HepG2 (cell line): Measurements from ENCODE around the gene TUBB4B. TPM values are rescaled to one million over a fixed set of nuclear protein-coding genes. Genes with fewer than 3 reads are reported as not detected.
A peak's percentile ranks its signal among the peaks of the same experiment; 100 is the strongest.

Experiments used
- FOXA3 ChIP-seq: IDR thresholded peaks from 2 replicates; pipeline ENCODE4 v1.6.1; 2016; ENCODE audit warnings: missing genetic modification reagents, missing compliant biosample characterization
- HES4 ChIP-seq: sonication (generic); formaldehyde crosslinking; IDR thresholded peaks from 2 replicates; pipeline ENCODE4 v1.9.0; 2021; ENCODE audit warnings: mild to moderate bottlenecking, missing genetic modification reagents, borderline replicate concordance
- KLF11 ChIP-seq: IDR thresholded peaks from 2 replicates; pipeline ENCODE4 v1.6.1; 2016; ENCODE audit warnings: missing compliant biosample characterization
- MATR3 ChIP-seq: sonication (generic); formaldehyde crosslinking; IDR thresholded peaks from 2 replicates; pipeline ENCODE4 v1.4.0; 2020; ENCODE audit warnings: missing genetic modification reagents
- SAP130 ChIP-seq: IDR thresholded peaks from 2 replicates; pipeline ENCODE4 v1.6.1; 2016; ENCODE audit warnings: low read depth
- SP1 ChIP-seq, 2 experiments: fragments of 450-650 bp in 1 of 2; sonication (generic) in 1 of 2; formaldehyde crosslinking in 1 of 2; IDR thresholded peaks; 2 replicates each; pipeline versions ENCODE4 v1.4.0 to v1.6.1; 2016 to 2020; ENCODE audit warnings: missing genetic modification reagents in 1 of 2
- TBP ChIP-seq: sonication (generic); formaldehyde crosslinking; IDR thresholded peaks from 2 replicates; pipeline ENCODE4 v1.5.0; 2020; ENCODE audit warnings: missing genetic modification reagents
- ZBTB7A ChIP-seq: sonication (generic); formaldehyde crosslinking; IDR thresholded peaks from 2 replicates; pipeline ENCODE4 v1.8.0; 2022; ENCODE audit warnings: mild to moderate bottlenecking, missing genetic modification reagents
- ZC3H4 ChIP-seq: sonication (generic); formaldehyde crosslinking; IDR thresholded peaks from 2 replicates; pipeline ENCODE4 v1.4.0; 2020; ENCODE audit warnings: missing genetic modification reagents, borderline replicate concordance
- ZFY ChIP-seq: sonication (generic); formaldehyde crosslinking; IDR thresholded peaks from 2 replicates; pipeline ENCODE4 v1.4.0; 2020; ENCODE audit warnings: missing genetic modification reagents
- ZNF362 ChIP-seq: sonication (generic); formaldehyde crosslinking; IDR thresholded peaks from 2 replicates; pipeline ENCODE4 v1.4.0; 2020; ENCODE audit warnings: missing genetic modification reagents, mild to moderate bottlenecking, borderline replicate concordance
- ZNF563 ChIP-seq: sonication (generic); formaldehyde crosslinking; IDR thresholded peaks from 2 replicates; pipeline ENCODE4 v1.8.0; 2022; ENCODE audit warnings: mild to moderate bottlenecking, moderate library complexity, missing genetic modification reagents
- ZNF781 ChIP-seq: sonication (generic); formaldehyde crosslinking; IDR thresholded peaks from 2 replicates; pipeline ENCODE4 v1.5.1; 2020; ENCODE audit warnings: borderline replicate concordance, mild to moderate bottlenecking, missing genetic modification reagents; ENCODE audit errors: not compliant biosample characterization
- ZSCAN22 ChIP-seq: sonication (generic); formaldehyde crosslinking; IDR thresholded peaks from 2 replicates; pipeline ENCODE4 v1.4.0; 2020; ENCODE audit warnings: mild to moderate bottlenecking, missing genetic modification reagents
- polyA plus RNA-seq, 8 experiments: library from polyadenylated mRNA; depleted of rRNA in 3 of 8; stranded (reverse) in 7 of 8; unstranded in 1 of 8; fragments of >200 nt; fragmentation: Illumina TruSeq in 4 of 8; extraction: Trizol in 4 of 8; gene quantifications; 2 replicates each; pipeline versions ENCODE4 v1.2.1 to v1.2.3, GENCODE V29; 2011 to 2016; ENCODE audit warnings: low read depth in 4 of 8, missing spikeins in 1 of 8, mixed read lengths in 1 of 8; ENCODE audit not compliant: insufficient read depth in 1 of 8
- total RNA-seq, 5 experiments: library from RNA; depleted of rRNA; stranded (reverse); fragments of >200 nt; fragmentation: Illumina TruSeq; extraction: Trizol; gene quantifications; 2 replicates each; pipeline ENCODE4 v1.2.3, GENCODE V29; 2016; ENCODE audit warnings: low read depth in 1 of 5
- TF ChIP-seq, protein P1 (sequence below): sonication (generic); formaldehyde crosslinking; IDR thresholded peaks from 2 replicates; pipeline ENCODE4 v1.4.0; 2020; ENCODE audit warnings: mild to moderate bottlenecking, missing genetic modification reagents
- TF ChIP-seq, protein P2 (sequence below): IDR thresholded peaks from 2 replicates; pipeline ENCODE4 v1.6.1; 2016
- TF ChIP-seq, protein P3 (sequence below): sonication (generic); formaldehyde crosslinking; conservative IDR thresholded peaks from 2 replicates; pipeline ENCODE4 v1.8.0; 2022; ENCODE audit warnings: low read depth, missing genetic modification reagents

The TUBB4B gene
- total and polyA plus RNA-seq, 2 of the 13 experiments (the other 11 are each of a cell fraction or from before 2014, with no cell fraction given), result 182 to 412 TPM

DNA sequence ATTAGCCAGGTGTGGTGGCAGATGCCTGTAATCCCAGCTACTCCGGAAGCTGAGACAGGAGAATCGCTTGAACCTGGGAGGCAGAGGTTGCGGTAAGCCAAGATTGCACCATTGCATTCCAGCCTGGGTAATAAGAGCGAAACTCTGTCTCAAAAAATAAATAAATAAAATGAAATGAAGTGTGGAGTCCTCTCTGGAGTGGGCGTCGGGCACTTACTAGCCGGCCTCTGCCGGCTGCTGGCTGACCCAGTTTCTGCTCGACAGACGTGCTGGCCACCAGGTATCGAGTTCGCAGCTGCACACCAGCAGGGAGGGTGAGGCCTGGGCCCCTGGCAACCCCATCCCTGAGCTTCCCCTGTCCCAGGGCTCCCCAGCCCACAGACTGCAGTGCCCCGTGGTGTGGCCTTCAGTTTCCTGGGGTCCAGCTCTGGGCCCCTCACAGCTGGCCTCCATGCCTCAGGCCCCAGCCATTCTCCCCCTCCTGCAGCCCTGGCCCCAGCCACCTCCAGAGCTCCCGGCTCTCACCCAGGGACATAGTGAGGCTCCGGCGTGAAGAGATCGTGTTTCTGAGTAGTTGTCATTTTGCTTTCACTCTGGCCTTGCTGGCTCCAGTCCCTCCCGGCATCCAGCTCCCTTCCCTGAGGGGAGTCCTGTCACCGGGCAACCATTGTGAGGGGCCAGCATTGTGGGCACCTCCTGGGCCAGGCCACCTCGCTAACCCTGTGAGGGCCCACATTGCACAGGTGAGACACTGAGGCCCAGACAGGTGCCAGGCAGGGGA is 6.2 kb downstream of the TUBB4B start (continued):
- TF ChIP-seq, protein P1, sequence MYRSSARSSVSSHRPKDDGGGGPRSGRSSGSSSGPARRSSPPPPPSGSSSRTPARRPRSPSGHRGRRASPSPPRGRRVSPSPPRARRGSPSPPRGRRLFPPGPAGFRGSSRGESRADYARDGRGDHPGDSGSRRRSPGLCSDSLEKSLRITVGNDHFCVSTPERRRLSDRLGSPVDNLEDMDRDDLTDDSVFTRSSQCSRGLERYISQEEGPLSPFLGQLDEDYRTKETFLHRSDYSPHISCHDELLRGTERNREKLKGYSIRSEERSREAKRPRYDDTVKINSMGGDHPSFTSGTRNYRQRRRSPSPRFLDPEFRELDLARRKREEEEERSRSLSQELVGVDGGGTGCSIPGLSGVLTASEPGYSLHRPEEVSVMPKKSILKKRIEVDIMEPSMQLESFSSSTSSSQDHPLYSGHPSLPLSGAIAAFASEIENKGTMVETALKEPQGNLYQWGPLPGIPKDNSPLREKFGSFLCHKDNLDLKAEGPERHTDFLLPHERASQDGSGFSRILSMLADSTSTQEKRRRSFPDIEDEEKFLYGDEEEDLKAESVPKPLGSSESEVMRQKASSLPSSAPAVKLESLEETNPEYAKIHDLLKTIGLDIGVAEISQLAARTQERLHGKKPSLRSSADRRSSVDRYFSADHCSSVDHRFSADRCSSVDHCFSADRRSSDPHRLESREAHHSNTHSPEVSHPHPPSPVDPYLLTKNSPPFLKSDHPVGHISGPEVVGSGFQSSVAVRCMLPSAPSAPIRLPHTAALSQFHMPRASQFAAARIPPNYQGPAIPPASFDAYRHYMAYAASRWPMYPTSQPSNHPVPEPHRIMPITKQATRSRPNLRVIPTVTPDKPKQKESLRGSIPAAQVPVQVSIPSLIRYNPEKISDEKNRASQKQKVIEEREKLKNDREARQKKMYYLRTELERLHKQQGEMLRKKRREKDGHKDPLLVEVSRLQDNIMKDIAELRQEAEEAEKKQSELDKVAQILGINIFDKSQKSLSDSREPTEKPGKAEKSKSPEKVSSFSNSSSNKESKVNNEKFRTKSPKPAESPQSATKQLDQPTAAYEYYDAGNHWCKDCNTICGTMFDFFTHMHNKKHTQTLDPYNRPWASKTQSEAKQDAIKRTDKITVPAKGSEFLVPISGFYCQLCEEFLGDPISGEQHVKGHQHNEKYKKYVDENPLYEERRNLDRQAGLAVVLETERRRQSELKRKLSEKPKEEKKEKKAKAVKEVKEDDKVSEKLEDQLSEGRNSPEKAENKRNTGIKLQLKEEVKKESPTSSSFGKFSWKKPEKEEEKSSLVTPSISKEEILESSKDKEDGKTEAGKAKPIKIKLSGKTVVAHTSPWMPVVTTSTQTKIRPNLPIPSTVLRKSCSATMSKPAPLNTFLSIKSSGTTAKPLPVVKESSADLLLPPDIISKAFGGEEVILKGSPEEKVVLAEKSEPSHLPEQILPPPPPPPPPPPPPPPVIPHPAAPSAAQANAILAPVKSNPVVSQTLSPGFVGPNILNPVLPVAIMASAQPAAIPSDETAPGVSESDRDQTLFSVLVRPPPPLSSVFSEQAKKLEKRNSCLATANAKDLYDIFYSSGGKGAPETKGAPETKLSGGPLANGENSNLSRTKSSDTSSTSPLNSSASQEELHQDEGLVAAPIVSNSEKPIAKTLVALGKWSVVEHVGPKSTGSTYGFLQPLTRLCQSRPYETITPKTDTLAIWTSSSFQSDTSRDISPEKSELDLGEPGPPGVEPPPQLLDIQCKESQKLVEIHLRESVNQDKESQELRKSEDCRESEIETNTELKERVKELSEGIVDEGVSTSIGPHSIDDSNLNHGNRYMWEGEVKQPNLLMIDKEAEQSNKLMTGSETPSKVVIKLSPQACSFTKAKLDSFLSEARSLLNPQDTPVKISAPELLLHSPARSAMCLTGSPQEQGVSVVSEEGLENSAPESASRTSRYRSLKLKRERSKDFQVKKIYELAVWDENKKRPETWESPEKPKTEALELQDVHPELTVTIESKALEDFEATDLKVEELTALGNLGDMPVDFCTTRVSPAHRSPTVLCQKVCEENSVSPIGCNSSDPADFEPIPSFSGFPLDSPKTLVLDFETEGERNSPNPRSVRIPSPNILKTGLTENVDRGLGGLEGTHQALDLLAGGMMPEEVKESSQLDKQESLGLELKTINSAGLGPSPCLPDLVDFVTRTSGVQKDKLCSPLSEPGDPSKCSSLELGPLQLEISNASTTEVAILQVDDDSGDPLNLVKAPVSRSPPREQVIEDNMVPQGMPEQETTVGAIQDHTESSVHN, result no peak
- TF ChIP-seq ZNF563 (CRISPR knock-in tag), result no peak
- TF ChIP-seq KLF11 (CRISPR knock-in tag), result no peak
- TF ChIP-seq, protein P2, sequence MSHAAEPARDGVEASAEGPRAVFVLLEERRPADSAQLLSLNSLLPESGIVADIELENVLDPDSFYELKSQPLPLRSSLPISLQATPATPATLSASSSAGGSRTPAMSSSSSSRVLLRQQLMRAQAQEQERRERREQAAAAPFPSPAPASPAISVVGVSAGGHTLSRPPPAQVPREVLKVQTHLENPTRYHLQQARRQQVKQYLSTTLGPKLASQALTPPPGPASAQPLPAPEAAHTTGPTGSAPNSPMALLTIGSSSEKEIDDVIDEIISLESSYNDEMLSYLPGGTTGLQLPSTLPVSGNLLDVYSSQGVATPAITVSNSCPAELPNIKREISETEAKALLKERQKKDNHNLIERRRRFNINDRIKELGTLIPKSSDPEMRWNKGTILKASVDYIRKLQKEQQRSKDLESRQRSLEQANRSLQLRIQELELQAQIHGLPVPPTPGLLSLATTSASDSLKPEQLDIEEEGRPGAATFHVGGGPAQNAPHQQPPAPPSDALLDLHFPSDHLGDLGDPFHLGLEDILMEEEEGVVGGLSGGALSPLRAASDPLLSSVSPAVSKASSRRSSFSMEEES, result no peak
- TF ChIP-seq, protein P3, sequence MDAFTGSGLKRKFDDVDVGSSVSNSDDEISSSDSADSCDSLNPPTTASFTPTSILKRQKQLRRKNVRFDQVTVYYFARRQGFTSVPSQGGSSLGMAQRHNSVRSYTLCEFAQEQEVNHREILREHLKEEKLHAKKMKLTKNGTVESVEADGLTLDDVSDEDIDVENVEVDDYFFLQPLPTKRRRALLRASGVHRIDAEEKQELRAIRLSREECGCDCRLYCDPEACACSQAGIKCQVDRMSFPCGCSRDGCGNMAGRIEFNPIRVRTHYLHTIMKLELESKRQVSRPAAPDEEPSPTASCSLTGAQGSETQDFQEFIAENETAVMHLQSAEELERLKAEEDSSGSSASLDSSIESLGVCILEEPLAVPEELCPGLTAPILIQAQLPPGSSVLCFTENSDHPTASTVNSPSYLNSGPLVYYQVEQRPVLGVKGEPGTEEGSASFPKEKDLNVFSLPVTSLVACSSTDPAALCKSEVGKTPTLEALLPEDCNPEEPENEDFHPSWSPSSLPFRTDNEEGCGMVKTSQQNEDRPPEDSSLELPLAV (CRISPR knock-in tag), result no peak
- no peak for TF ChIP-seq ZNF781
- TF ChIP-seq MATR3 (CRISPR knock-in tag), result no peak
- peak; percentile 42; the same call in 1 of the 2 replicates for TF ChIP-seq ZFY (CRISPR knock-in tag)
- no peak for TF ChIP-seq FOXA3 (CRISPR knock-in tag)
- no peak for TF ChIP-seq HES4 (CRISPR knock-in tag)
- TF ChIP-seq ZSCAN22 (CRISPR knock-in tag), result no peak
- no peak for TF ChIP-seq ZC3H4
- TF ChIP-seq ZBTB7A (CRISPR knock-in tag), result no peak
- TF ChIP-seq SAP130, result peak; percentile 2; the same call in 1 of the 2 replicates
- TF ChIP-seq SP1 (IDR thresholded peaks at IDR 0.05), result no peak
- no peak for TF ChIP-seq SP1 (CRISPR knock-in tag; IDR thresholded peaks at IDR 0.05)
- no peak for TF ChIP-seq TBP (CRISPR knock-in tag)
- TF ChIP-seq ZNF362, result no peak
